Measurements from ENCODE around the gene NPPB. TPM values are rescaled to one million over a fixed set of nuclear protein-coding genes. Genes with fewer than 3 reads are reported as not detected.

NPPB gene
- total RNA-seq, 5 donors from 2014 or later (not counting 1 experiment from before 2014, with no cell fraction given), result not detected

- 79% methylated on average over 5 of the region's 10 CpGs for WGBS (ENCODE audit: insufficient coverage)
- Histone ChIP-seq H3K27me3 (replicated peaks in 1 of 2; ENCODE audit: control insufficient read depth in 2 of 2, extremely low read depth in 1 of 2, insufficient read depth in 2 of 2, low read length in 1 of 2) (peaks cover 0 to 54% of the 10 kb centered on the region in 2 experiments), H3K4me1 (ENCODE audit: control insufficient read depth in 1 of 2, extremely low read depth in 1 of 2, insufficient read depth in 2 of 2, low read length in 2 of 2) (no peaks in the 10 kb centered on the region), H3K9me3 (no peaks in the 10 kb centered on the region), H3K36me3 (ENCODE audit: control insufficient read depth in 2 of 2, extremely low read depth in 1 of 2, insufficient read depth in 1 of 2, low read length in 1 of 2) (no peaks in the 10 kb centered on the region), H3K4me3 (ENCODE audit: control insufficient read depth in 1 of 2, extremely low read depth in 1 of 2, low read length in 1 of 2) (no peak overlapping the region), H3K27ac (ENCODE audit: low read length) (no peak overlapping the region)
- Mint-ChIP-seq H3K9me3 (no peaks in the 10 kb centered on the region), H3K27ac (no peak overlapping the region), H3K36me3 (no peaks in the 10 kb centered on the region), H3K27me3 (peaks cover 13 to 48% of the 10 kb centered on the region in 2 donors), H3K4me3 (no peak overlapping the region), H3K4me1 (no peaks in the 10 kb centered on the region)
- CTCF ChIA-PET, result no interaction called here
- DNase-seq (no peak), ATAC-seq (replicated peaks in 1 of 4) (no peak)
- POLR2A ChIA-PET, result no interaction called here
Observed at GRCh38 chr1:11874258-11874562, 15.5 kb upstream of the NPPB start.

- Histone ChIP-seq H3K9me3 (no peaks in the 10 kb centered on the region), H3K27me3 (replicated peaks in 1 of 2; ENCODE audit: control insufficient read depth in 2 of 2, extremely low read depth in 1 of 2, insufficient read depth in 2 of 2, low read length in 1 of 2) (peaks cover 0 to 49% of the 10 kb centered on the region in 2 experiments), H3K4me3 (ENCODE audit: control insufficient read depth in 1 of 2, extremely low read depth in 1 of 2, low read length in 1 of 2) (no peak overlapping the region), H3K4me1 (ENCODE audit: control insufficient read depth in 1 of 2, extremely low read depth in 1 of 2, insufficient read depth in 2 of 2, low read length in 2 of 2) (no peaks in the 10 kb centered on the region), H3K27ac (ENCODE audit: low read length) (no peak overlapping the region), H3K36me3 (ENCODE audit: control insufficient read depth in 2 of 2, extremely low read depth in 1 of 2, insufficient read depth in 1 of 2, low read length in 1 of 2) (no peaks in the 10 kb centered on the region)
- Mint-ChIP-seq H3K9me3 (no peaks in the 10 kb centered on the region), H3K36me3 (no peaks in the 10 kb centered on the region), H3K4me3 (no peak overlapping the region), H3K27me3 (peaks cover 13 to 44% of the 10 kb centered on the region in 2 donors), H3K27ac (no peak overlapping the region), H3K4me1 (no peaks in the 10 kb centered on the region)
- ChIA-PET CTCF (interaction anchor here in 1 of 2 donors (0.6 kb wide), 1 partner anchor 325 kb away, joined by 3 read pairs; no protein-coding TSS in a partner anchor), POLR2A (no interaction called here)
- 83% methylated on average over 9 of the region's 14 CpGs for WGBS (ENCODE audit: insufficient coverage)
- DNase-seq, result no peak
- no peak for ATAC-seq (replicated peaks in 1 of 4)
Observed at GRCh38 chr1:11873395-11874257, 14.9 kb upstream of the NPPB start.

GRCh38 chr1:11872545-11872944 is 13.8 kb upstream of the NPPB start:
- Mint-ChIP-seq H3K4me3 (no peak overlapping the region), H3K27ac (no peak overlapping the region), H3K9me3 (no peaks in the 10 kb centered on the region), H3K27me3 (peaks cover 13 to 44% of the 10 kb centered on the region in 2 donors), H3K36me3 (no peaks in the 10 kb centered on the region), H3K4me1 (no peaks in the 10 kb centered on the region)
- DNase-seq, result no peak
- no peak for ATAC-seq (replicated peaks in 1 of 4)
- Histone ChIP-seq H3K9me3 (no peaks in the 10 kb centered on the region), H3K4me3 (ENCODE audit: control insufficient read depth in 1 of 2, extremely low read depth in 1 of 2, low read length in 1 of 2) (no peak overlapping the region), H3K4me1 (ENCODE audit: control insufficient read depth in 1 of 2, extremely low read depth in 1 of 2, insufficient read depth in 2 of 2, low read length in 2 of 2) (no peaks in the 10 kb centered on the region), H3K36me3 (ENCODE audit: control insufficient read depth in 2 of 2, extremely low read depth in 1 of 2, insufficient read depth in 1 of 2, low read length in 1 of 2) (no peaks in the 10 kb centered on the region), H3K27me3 (replicated peaks in 1 of 2; ENCODE audit: control insufficient read depth in 2 of 2, extremely low read depth in 1 of 2, insufficient read depth in 2 of 2, low read length in 1 of 2) (peaks cover 0 to 40% of the 10 kb centered on the region in 2 experiments), H3K27ac (ENCODE audit: low read length) (no peak overlapping the region)
- CTCF ChIA-PET, result no interaction called here
- POLR2A ChIA-PET, result no interaction called here
- WGBS (ENCODE audit: insufficient coverage), result no CpG with 5 or more reads among the region's 7 CpGs

- Histone ChIP-seq H3K9me3 (no peaks in the 10 kb centered on the region), H3K27me3 (replicated peaks in 1 of 2; ENCODE audit: control insufficient read depth in 2 of 2, extremely low read depth in 1 of 2, insufficient read depth in 2 of 2, low read length in 1 of 2) (peaks cover 0 to 27% of the 10 kb centered on the region in 2 experiments), H3K4me1 (ENCODE audit: control insufficient read depth in 1 of 2, extremely low read depth in 1 of 2, insufficient read depth in 2 of 2, low read length in 2 of 2) (no peaks in the 10 kb centered on the region), H3K27ac (ENCODE audit: low read length) (no peak overlapping the region), H3K4me3 (ENCODE audit: control insufficient read depth in 1 of 2, extremely low read depth in 1 of 2, low read length in 1 of 2) (no peak overlapping the region), H3K36me3 (ENCODE audit: control insufficient read depth in 2 of 2, extremely low read depth in 1 of 2, insufficient read depth in 1 of 2, low read length in 1 of 2) (no peaks in the 10 kb centered on the region)
- Mint-ChIP-seq H3K9me3 (no peaks in the 10 kb centered on the region), H3K4me3 (no peak overlapping the region), H3K36me3 (no peaks in the 10 kb centered on the region), H3K4me1 (no peaks in the 10 kb centered on the region), H3K27me3 (peaks cover 10 to 38% of the 10 kb centered on the region in 2 donors), H3K27ac (no peak overlapping the region)
- ATAC-seq (replicated peaks in 1 of 4) (no peak), DNase-seq (no peak)
- ChIA-PET CTCF (interaction anchor here in 1 of 2 donors (0.6 kb wide), 1 partner anchor 9 kb away, joined by 4 read pairs; no protein-coding TSS in a partner anchor), POLR2A (interaction anchor here in 1 of 2 donors (0.5 kb wide), 1 partner anchor 38 kb away, joined by 5 read pairs; no protein-coding TSS in a partner anchor)
- 82% methylated on average over 4 of the region's 5 CpGs for WGBS (ENCODE audit: insufficient coverage)
Observed at GRCh38 chr1:11869650-11870207, 11.0 kb upstream of the NPPB start.

GRCh38 chr1:11869104-11869503 is 10.4 kb upstream of the NPPB start:
- H3K9me3 Mint-ChIP-seq, result no peaks in the 10 kb centered on the region
- H3K27ac Mint-ChIP-seq, result no peak overlapping the region
- ChIA-PET CTCF (no interaction called here), POLR2A (interaction anchor here in 1 of 2 donors (0.5 kb wide), 1 partner anchor 39 kb away, joined by 5 read pairs; no protein-coding TSS in a partner anchor)
- Histone ChIP-seq H3K36me3 (ENCODE audit: control insufficient read depth in 2 of 2, extremely low read depth in 1 of 2, insufficient read depth in 1 of 2, low read length in 1 of 2) (no peaks in the 10 kb centered on the region), H3K27me3 (replicated peaks in 1 of 2; ENCODE audit: control insufficient read depth in 2 of 2, extremely low read depth in 1 of 2, insufficient read depth in 2 of 2, low read length in 1 of 2) (peaks cover 0 to 20% of the 10 kb centered on the region in 2 experiments), H3K4me3 (ENCODE audit: control insufficient read depth in 1 of 2, extremely low read depth in 1 of 2, low read length in 1 of 2) (no peak overlapping the region), H3K27ac (ENCODE audit: low read length) (no peak overlapping the region), H3K4me1 (ENCODE audit: control insufficient read depth in 1 of 2, extremely low read depth in 1 of 2, insufficient read depth in 2 of 2, low read length in 2 of 2) (no peaks in the 10 kb centered on the region), H3K9me3 (no peaks in the 10 kb centered on the region)
- DNase-seq (no peak), ATAC-seq (replicated peaks in 1 of 4) (no peak)
- H3K27me3 Mint-ChIP-seq, result peaks cover 10 to 40% of the 10 kb centered on the region in 2 donors
- no peaks in the 10 kb centered on the region for H3K36me3 Mint-ChIP-seq
- no peaks in the 10 kb centered on the region for H3K4me1 Mint-ChIP-seq
- no peak overlapping the region for H3K4me3 Mint-ChIP-seq
- no CpG with 5 or more reads among the region's 3 CpGs for WGBS (ENCODE audit: insufficient coverage)

- H3K4me3 ChIP-seq (ENCODE audit: control insufficient read depth in 1 of 2, extremely low read depth in 1 of 2, low read length in 1 of 2), result no peak overlapping the region
- ChIA-PET CTCF (no interaction called here), POLR2A (no interaction called here)
- H3K27ac ChIP-seq (ENCODE audit: low read length), result no peak overlapping the region
- WGBS (ENCODE audit: insufficient coverage), result 87% methylated on average over 3 of the region's 13 CpGs
- H3K36me3 ChIP-seq (ENCODE audit: control insufficient read depth in 2 of 2, extremely low read depth in 1 of 2, insufficient read depth in 1 of 2, low read length in 1 of 2), result no peaks in the 10 kb centered on the region
- ATAC-seq (replicated peaks in 1 of 4), result no peak
- DNase-seq, result no peak
- H3K4me1 ChIP-seq (ENCODE audit: control insufficient read depth in 1 of 2, extremely low read depth in 1 of 2, insufficient read depth in 2 of 2, low read length in 2 of 2), result no peaks in the 10 kb centered on the region
- H3K36me3 Mint-ChIP-seq, result no peaks in the 10 kb centered on the region
- no peaks in the 10 kb centered on the region for H3K9me3 ChIP-seq
- no peak overlapping the region for H3K4me3 Mint-ChIP-seq
- no peaks in the 10 kb centered on the region for H3K4me1 Mint-ChIP-seq
- H3K27me3 ChIP-seq (replicated peaks in 1 of 2; ENCODE audit: control insufficient read depth in 2 of 2, extremely low read depth in 1 of 2, insufficient read depth in 2 of 2, low read length in 1 of 2), result peaks cover 0 to 25% of the 10 kb centered on the region in 2 experiments
- H3K27me3 Mint-ChIP-seq, result peaks cover 7 to 34% of the 10 kb centered on the region in 2 donors
- H3K27ac Mint-ChIP-seq, result no peak overlapping the region
- no peaks in the 10 kb centered on the region for H3K9me3 Mint-ChIP-seq
Observed at GRCh38 chr1:11868331-11868980, 9.7 kb upstream of the NPPB start.
